Spinal cord (tissue), 10 donors: ENCODE measurements around the gene CERK. TPM values are rescaled to one million over a fixed set of nuclear protein-coding genes. Genes with fewer than 3 reads are reported as not detected.

Experiments
- DNase-seq, 6 donors: peaks; one replicate each; pipeline versions ENCODE4 v3.0.0 to v3.0.0-alpha.2; 2013 to 2015; ENCODE audit warnings: low spot score in 6 of 6, low read depth in 4 of 6
- H3K27ac ChIP-seq: one replicate; pipeline ENCODE4 v1.5.1; 2013; ENCODE audit warnings: low read depth, low read length, control low read depth
- H3K27me3 ChIP-seq: one replicate; pipeline ENCODE4 v1.6.1; 2013; ENCODE audit warnings: low read length; ENCODE audit not compliant: control insufficient read depth, insufficient read depth
- H3K36me3 ChIP-seq: one replicate; pipeline ENCODE4 v1.6.1; 2013; ENCODE audit warnings: low read length; ENCODE audit not compliant: control insufficient read depth, insufficient read depth
- H3K4me1 ChIP-seq: one replicate; pipeline ENCODE4 v1.6.1; 2013; ENCODE audit warnings: low read length; ENCODE audit not compliant: control insufficient read depth, insufficient read depth
- H3K4me3 ChIP-seq: one replicate; pipeline ENCODE4 v1.5.1; 2013; ENCODE audit warnings: low read depth, low read length, control low read depth
- H3K9me3 ChIP-seq: one replicate; pipeline ENCODE4 v1.6.1; 2013; ENCODE audit warnings: low read length; ENCODE audit not compliant: control insufficient read depth, insufficient read depth
- WGBS: methylation state at CpG from one replicate; pipeline ENCODE4 v1.1.5; 2013; ENCODE audit warnings: missing lambda C conversion rate; ENCODE audit not compliant: insufficient coverage; 5-methylcytosine and 5-hydroxymethylcytosine counted together
- polyA plus RNA-seq, 2 donors: library from polyadenylated mRNA; unstranded; fragments of 120-200 nt; gene quantifications; one replicate each; pipeline ENCODE4 v1.2.1, GENCODE V29; 2013; ENCODE audit not compliant: insufficient read length in 2 of 2
- total RNA-seq, 2 donors: library from RNA; depleted of rRNA in 1 of 2; stranded (reverse); fragments of 120-200 nt in 1 of 2; fragments of >200 nt in 1 of 2; gene quantifications; one replicate each; pipeline versions ENCODE4 v1.2.3 to v1.2.4, GENCODE V29; 2013 to 2014
- donor health status: healthy.

The CERK gene
- total and polyA plus RNA-seq, 4 donors: 43.1 to 55.3 (median 54.5) TPM

DNA sequence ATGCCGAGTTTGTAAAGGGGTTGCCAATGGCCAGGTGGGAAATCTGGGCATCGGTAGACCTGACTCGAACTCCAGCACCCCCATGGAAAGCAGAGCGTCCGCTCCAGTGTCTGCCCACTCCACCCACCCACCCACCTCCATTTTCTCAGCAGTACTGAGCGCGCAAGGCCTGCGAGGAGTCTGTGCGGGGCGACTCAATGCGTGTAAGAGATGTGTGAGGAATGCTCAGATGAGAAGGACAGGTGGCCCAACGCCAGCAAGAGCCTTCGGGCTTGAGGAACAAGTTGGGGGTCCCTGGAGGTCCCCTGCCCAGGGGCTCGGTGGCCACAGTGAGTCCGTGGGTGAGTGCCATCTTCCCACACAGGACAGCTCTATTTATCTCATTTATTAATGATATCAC is 50.6 kb downstream of the CERK start:
- H3K27ac ChIP-seq: no peak overlapping the region
- H3K27me3 ChIP-seq: no peaks in the 10 kb centered on the region
- H3K4me1 ChIP-seq: peaks cover 4% of the 10 kb centered on the region
- H3K4me3 ChIP-seq: no peak overlapping the region
- DNase-seq: no peak
- WGBS: 94% methylated on average over 2 of the region's 15 CpGs
- peaks cover 82% of the 10 kb centered on the region for H3K36me3 ChIP-seq
- no peaks in the 10 kb centered on the region for H3K9me3 ChIP-seq

- 94% methylated on average over 15 of the region's 15 CpGs for whole genome bisulfite sequencing
- Histone ChIP-seq H3K36me3 (peaks cover 83% of the 10 kb centered on the region), H3K27me3 (no peaks in the 10 kb centered on the region), H3K4me1 (peaks cover 4% of the 10 kb centered on the region), H3K9me3 (no peaks in the 10 kb centered on the region), H3K4me3 (no peak overlapping the region), H3K27ac (no peak overlapping the region)
- no peak for DNase-seq
Measured at GRCh38 chr22:46687048-46687444, 51.0 kb downstream of the CERK start.

- 85% methylated on average over 23 of the region's 33 CpGs for WGBS
- DNase-seq: no peak
- Histone ChIP-seq H3K4me3 (no peak overlapping the region), H3K4me1 (peaks cover 4% of the 10 kb centered on the region), H3K9me3 (no peaks in the 10 kb centered on the region), H3K27me3 (no peaks in the 10 kb centered on the region), H3K36me3 (peaks cover 80% of the 10 kb centered on the region), H3K27ac (no peak overlapping the region)
Measured at GRCh38 chr22:46686221-46687047, 51.6 kb downstream of the CERK start.

DNA sequence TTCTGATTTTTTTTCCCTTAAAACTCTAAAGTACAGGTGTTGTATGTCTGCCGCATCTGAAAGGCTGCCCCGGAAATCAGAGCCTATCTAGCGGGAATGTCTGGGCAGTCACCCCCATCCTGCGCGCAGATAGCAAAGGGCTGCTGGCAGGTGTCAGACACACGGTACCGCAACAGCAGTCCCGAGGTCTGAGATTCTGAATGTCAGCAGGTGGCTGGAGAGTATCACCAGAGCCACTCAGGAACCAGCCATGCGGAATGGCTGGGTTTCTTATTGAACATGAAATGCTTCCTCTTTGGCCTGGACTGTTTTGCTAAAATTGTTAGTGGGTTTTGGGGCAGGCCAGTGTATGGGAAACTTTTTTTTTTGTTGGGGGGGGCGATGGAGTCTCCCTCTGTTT is 53.3 kb downstream of the CERK start:
- Histone ChIP-seq H3K4me3 (no peak overlapping the region), H3K27me3 (no peaks in the 10 kb centered on the region), H3K9me3 (no peaks in the 10 kb centered on the region), H3K36me3 (peaks cover 76% of the 10 kb centered on the region), H3K4me1 (peaks cover 7% of the 10 kb centered on the region), H3K27ac (no peak overlapping the region)
- no peak for DNase-seq
- 77% methylated on average over 9 of the region's 10 CpGs for WGBS

- DNase-seq: no peak
- Histone ChIP-seq H3K27ac (no peak overlapping the region), H3K27me3 (no peaks in the 10 kb centered on the region), H3K9me3 (no peaks in the 10 kb centered on the region), H3K4me3 (no peak overlapping the region), H3K4me1 (peaks cover 17% of the 10 kb centered on the region), H3K36me3 (peaks cover 76% of the 10 kb centered on the region)
- WGBS: 89% methylated on average over 17 of the region's 19 CpGs
Measured at GRCh38 chr22:46682011-46682731, 55.9 kb downstream of the CERK start.

GRCh38 chr22:46681010-46681409 is 57.0 kb downstream of the CERK start:
- DNase-seq: no peak
- Histone ChIP-seq H3K27ac (no peak overlapping the region), H3K36me3 (peaks cover 76% of the 10 kb centered on the region), H3K27me3 (no peaks in the 10 kb centered on the region), H3K9me3 (no peaks in the 10 kb centered on the region), H3K4me1 (peaks cover 14% of the 10 kb centered on the region), H3K4me3 (no peak overlapping the region)
- WGBS: 75% methylated on average over 6 of the region's 7 CpGs

GRCh38 chr22:46679706-46680269 is 58.3 kb downstream of the CERK start:
- Histone ChIP-seq H3K27me3 (no peaks in the 10 kb centered on the region), H3K4me1 (peaks cover 16% of the 10 kb centered on the region), H3K9me3 (no peaks in the 10 kb centered on the region), H3K36me3 (peaks cover 76% of the 10 kb centered on the region), H3K27ac (no peak overlapping the region), H3K4me3 (no peak overlapping the region)
- 91% methylated on average over 13 of the region's 16 CpGs for WGBS
- no peak for DNase-seq

GRCh38 chr22:46678785-46679700 is 59.0 kb downstream of the CERK start:
- Histone ChIP-seq H3K27me3 (no peaks in the 10 kb centered on the region), H3K36me3 (peaks cover 79% of the 10 kb centered on the region), H3K4me3 (no peak overlapping the region), H3K27ac (no peak overlapping the region), H3K9me3 (no peaks in the 10 kb centered on the region), H3K4me1 (peaks cover 22% of the 10 kb centered on the region)
- WGBS: 86% methylated on average over 36 of the region's 44 CpGs
- DNase-seq: peak in 1 of 6 donors; percentile 65

DNA sequence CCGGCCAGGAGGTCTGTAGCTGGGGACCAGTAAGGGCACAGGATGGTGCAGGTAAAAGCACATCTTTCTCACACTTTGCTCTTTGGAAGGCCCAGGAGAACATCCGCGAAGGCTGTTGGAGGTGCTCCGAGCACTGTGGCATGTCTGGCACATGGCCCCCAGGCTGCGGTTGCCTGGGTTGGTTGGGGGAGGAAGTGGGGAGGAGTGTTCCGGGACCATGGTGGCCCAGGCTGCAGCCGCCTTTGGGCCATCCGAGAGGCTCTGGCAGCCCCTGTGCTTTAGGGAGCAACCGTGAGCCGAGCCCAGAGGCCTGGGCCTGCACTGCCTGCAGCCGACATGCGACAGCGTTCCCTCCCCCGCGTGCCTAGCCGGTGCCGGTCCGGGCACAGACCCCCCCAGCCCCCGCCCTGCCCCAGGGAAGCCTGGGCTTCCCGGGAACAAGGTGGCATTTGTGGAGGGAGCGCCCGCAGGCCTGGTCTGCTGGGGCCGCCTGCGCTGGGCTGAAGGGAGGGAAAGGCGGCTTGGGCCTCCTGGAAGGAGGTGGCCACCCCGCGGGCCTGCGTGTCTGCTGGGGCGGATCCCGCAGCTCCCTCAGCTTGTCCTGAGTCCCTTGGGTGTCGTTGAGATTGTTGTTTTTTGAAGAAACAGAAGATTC is 59.9 kb downstream of the CERK start:
- no peaks in the 10 kb centered on the region for H3K27me3 ChIP-seq
- 91% methylated on average over 28 of the region's 31 CpGs for WGBS
- no peak overlapping the region for H3K27ac ChIP-seq
- no peak overlapping the region for H3K4me3 ChIP-seq
- H3K9me3 ChIP-seq: no peaks in the 10 kb centered on the region
- no peak for DNase-seq
- peaks cover 25% of the 10 kb centered on the region for H3K4me1 ChIP-seq
- H3K36me3 ChIP-seq: peaks cover 81% of the 10 kb centered on the region
